HG03108 (cell line): ENCODE results near the gene PNPLA5.
"Not testable (repeated sequence)": the region's sequence is repeated elsewhere in the genome, so short reads cannot be mapped to it uniquely, and the experiment has no call there.

Source experiments
- ATAC-seq: cut with Tn5 transposase; IDR thresholded peaks from one replicate; pipeline ENCODE4 v1.9.1; 2021; ENCODE audit warnings: moderate library complexity; ENCODE audit not compliant: unreplicated experiment

Gene PNPLA5

DNA sequence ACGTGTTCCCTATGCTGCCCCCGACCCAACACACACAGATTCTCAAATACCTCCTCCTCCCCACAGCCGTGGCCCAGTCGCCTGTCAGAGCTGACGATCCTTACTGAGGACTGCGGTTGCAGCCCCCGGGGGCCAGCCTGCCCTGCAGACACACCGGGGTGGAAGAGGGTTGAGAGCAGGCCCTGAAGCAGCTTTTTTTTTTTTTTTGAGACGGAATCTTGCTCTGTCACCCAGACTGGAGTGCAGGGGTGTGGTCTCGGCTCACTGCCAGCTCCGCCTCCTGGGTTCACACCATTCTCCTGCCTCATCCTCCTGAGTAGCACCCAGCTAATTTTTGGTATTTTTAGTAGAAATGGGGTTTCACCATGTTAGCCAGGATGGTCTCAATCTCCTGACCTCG, 11.2 kb upstream of the PNPLA5 start:
- ATAC-seq: not testable (repeated sequence)

DNA sequence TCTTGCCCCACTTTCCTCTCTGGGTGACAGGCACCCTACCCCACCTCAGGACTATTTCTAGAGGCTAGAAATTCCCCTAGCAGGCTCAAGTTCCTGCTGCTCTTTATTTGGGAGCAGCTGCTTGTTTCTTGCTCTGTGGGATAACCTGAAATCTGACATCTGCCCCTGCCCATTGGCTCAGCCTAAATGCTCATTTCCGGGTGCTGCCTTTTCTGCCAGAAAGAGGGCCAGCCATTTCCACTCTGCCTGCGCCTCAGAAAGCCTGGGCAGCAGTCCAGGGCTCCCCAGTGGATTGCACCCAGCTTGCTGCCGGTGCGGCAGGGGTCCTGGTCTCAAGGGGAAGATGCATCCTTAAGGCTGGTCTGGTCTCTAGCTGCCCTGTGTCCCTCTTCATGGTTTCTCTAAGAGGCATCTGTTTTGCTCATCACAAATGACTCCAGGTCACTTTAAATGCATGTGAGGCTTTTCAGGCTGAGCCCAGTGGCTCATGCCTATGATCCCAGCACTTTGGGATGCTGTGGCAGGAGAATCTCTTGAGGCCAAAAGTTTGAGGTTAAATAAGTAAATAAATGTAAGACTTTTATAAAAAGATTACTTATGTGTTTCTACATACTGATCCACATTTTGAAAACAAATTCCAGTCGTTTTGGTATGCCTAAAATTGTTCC, 10.3 kb upstream of the PNPLA5 start:
- no peak for ATAC-seq

DNA sequence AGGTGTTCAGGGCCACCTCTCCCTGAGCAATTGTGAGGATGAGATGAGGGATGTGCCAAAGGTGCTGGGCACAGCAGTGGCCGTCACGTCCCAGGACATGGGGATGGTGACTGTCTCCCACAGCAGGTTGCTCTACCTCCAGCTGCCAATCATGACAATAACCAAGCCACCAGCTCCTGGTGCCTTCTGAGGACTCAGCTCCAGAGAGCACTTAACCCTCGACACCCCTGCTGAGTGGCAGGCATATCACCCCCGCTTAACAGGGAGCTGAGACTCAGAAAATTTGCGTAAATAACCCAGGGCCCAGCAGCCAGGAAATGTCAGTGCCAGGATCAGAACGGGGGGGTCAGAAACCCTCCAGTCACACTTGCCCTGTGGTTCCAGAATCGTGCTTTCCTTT, 8.4 kb upstream of the PNPLA5 start:
- ATAC-seq: no peak

DNA sequence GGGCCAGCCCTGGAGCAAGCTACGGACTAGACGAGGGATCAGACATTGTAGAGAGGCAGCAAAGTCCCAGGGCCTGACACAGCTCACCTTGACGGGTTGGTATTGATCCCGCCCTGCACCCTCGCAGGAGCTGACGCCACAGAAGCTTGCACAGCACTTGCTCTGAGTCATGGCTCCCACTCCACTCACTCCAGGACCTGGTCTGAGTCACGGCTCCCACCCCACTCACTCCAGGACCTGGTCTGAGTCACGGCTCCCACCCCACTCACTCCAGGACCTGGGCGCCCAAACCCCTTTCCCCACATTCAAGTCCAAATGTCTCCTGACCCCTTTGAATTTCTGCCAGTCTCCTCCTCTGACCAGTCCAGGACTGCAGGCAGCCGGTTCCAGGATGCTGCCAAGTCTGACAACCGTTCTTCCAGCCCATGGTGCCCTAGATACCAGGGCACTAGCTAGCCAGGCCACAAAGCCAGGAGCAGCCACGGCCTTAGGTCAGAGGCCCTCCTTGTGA, 6.0 kb upstream of the PNPLA5 start:
- ATAC-seq: no peak

DNA sequence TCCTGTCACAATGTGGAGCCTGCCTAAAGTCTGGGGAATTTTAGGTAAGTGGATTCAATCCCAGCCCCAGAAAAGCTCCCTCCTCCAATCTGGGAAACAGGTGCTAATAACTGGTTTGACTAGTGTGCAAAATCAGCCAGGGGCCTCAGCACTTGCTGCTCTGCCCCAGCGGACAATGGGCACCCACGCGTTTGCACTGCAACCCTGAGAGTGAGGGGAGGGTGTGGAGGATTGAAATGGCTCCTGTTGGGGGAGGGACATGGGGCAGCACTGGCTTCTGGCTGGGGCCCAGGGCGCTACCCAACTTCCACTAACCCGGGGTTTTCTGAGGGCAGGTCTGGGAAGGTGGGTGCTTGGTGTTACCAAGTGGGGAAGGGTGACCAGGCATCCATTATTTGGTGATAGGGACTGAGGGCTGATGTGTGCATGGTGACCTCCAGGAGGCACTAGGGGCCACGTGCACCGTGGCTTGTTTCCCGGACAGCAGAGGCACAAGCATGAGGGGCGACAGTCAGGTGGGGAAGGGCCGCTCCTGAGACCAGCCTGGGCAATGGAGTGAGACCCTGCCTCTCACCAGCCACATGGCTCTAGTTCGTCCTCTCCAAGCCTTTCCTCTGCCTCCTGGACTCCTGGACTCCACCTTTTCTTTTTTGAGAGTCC, 4.3 kb upstream of the PNPLA5 start:
- no peak for ATAC-seq

DNA sequence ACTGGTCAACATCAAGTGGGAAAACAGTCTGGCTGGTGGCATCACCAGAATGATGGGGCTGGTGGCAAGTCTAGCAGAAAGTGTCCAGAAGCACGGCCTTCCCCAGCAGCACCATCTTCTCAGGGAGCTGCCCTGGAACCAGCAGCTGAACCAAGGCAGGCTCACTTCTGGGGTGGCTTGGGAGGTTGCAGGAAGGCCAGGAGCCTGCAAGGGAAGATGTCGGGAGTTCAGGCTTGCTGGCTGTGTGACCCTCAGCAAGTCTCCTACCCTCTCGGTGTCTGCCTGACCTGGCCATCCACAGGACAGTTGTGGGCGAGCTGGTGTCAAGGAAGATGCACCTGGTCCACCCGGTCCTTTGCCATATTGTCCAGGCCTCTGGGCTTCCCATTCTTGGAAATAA, 2.3 kb upstream of the PNPLA5 start:
- ATAC-seq: no peak

DNA sequence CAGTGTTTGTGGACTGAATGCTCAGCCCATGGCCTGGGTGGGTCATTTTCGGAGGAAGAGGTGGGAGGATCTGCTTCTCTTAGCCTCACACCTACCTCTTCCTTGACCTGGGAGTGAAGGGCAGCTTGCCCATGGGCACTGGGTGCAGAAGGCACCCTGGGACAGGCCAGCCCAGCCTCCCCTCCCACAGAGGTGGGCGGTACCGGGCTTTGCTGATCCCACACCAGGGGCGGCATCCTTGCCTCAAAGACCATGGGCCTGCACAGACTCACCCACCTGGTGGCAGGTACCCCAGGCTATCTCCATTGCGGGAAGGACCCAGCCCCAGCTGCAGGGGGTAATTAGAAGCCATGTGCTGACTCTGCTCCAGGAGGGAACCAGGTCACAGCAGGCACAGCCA, 1.5 kb upstream of the PNPLA5 start:
- no peak for ATAC-seq

DNA sequence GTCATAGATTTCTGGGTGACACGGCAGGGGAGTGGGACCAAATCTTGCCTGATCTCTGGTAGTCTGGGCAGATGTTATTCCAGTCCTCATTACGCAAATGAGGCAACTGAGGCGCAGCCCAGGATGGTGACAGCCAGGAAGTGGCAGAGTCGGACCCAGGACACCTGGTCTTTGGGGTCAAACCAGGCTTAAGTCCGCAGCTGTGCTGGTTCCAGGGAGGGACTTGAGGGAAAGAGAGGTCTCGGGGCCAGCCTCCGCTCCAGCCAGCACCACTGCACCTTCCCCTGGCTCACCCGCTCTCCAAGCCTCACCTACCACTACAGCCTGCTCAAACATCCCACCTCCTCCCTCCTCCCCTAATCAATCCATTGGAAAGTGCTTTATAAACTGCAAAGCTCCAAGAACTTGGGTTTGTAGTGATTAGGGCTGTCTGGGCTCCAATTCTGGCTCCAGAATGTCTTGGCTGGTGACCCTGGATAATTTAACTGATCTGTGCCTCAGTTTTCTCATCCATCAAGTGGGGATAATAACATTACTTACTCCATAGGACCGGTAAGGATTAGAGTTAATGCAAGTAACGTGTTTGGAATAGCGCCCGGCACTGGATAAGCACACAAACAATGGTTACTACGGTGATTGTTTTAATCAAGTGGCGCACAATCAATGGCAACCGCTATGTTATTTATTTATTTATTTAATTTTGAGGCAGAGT, 526 bp upstream of the PNPLA5 start:
- ATAC-seq: no peak

DNA sequence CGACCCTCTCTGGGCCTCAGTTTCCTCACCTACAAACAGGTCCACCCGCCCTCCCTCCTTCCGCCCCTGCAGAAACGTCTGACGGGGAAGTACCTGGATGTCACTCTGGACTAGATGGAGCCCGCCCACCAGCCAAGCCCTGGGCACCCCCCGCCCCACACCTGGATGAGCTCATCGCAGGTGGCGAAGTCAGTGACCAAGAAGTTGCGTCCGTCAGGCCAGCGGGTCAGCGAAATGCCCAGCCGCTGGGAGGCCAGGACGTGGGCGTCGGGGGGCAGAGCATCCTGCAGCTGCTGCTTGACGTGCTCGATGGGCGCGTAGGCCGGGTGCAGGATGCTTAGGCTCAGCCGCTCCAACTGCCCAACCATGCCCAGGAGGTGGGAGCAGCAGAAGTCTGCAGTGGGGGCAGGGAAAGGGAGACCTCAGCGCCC, 897 bp downstream of the PNPLA5 start:
- ATAC-seq: no peak

DNA sequence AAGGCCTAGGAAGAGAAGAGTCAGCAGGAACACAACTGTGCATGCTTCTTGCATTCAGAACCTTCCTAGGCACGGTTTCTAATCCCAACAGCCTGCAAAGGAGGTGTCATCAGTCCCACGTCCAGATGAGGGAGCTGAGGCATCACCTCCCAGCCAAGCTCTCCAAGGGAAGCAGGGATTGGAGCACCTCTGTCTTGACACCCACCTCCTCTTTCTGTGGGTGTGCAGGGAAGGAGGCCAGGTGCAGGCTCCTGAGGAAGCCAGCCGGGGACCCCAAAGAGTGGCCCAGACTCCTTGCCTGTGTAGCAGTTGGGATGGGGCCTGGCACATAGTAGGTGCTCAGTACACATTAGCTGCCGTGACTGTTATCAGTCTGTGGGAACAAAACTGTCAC, 2.0 kb downstream of the PNPLA5 start:
- ATAC-seq: no peak

DNA sequence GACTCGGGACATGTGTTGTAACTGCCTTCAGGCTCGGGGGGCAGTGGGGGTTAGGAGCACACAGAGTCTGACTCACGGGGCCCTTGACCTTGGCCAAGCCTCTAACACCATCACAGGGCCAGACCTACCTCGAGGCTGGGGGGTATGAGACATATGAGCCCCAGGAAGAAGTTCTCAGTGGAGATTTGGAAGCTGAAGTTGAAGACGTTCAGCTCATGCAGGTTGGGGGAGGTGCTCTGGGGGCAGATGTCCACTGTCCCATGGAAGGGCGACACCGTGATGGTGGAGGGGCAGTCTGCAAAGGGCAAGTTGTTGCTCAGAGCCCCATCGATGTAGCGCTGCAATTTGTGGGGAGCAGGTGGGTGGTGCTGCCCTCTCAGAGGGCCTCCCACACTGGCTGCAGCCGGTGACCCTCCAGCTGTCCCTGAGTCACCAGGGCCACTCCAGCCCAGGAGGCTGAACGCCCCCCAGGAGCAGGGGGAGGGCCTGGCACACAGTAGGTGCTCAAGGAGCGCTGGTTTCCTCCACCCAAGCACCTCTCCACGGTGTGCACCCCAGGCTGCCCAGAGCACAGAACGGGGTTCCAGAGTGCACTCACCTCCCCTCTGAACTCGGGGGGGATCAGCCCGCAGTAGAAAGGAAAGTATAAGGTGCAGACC, 2.5 kb downstream of the PNPLA5 start:
- ATAC-seq: no peak

DNA sequence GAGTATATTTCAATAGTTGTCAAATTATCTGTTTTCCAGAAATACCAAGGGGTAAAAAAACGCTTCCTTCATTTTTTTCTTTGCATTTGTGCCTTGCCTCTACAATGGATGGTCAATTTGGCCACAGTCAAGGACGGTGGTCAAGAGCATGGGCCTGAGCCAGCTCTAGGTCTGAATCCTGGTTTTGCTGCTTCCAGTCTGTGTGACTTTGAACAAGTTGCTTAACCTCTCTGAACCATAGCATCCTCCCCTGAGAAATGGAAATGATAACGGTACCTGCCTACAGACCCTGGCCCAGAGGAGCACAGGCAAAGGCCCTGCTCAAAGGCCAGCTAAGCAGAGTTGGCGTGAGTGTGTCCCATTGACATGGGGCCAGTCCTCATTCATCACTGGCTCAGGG, 3.1 kb downstream of the PNPLA5 start:
- no peak for ATAC-seq

DNA sequence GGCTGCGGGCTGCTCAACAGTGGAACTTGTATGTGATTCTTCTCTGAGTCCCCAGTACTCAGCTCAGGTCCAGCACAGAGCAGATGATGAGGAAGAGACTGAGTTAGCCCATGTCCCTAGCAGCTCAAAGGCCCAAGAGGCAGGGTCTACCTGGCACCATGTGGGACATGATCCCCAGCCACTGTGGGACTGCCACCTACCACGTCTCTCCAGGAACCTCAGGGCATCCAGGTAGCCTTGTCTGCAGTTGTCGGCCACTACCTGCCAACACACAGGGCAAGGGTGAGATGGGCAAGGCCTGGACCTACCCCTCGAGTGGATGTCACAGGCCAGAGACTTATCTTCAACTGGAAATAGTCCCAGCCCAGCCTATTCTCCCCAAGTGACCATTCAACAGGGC, 4.4 kb downstream of the PNPLA5 start:
- ATAC-seq: no peak

DNA sequence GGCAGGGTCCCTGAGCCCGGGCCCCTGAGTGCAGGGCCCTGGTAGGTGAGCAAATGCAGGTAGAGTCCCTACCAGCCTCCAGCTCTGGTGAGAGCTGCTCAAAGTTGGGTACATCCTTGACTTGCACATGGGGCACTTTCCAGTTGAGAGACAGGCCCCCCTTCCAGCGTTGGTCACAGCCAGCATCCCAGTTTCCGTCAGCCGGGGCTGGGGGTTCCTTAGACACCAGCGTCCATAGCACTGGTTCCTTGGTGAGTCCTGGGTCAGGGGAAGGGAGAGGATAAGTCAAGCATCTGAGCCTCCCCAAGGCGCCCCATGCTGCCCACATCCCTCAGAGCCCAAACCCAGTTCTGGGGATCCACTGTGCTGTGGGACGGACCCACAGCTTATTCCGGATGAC, 5.6 kb downstream of the PNPLA5 start:
- no peak for ATAC-seq

DNA sequence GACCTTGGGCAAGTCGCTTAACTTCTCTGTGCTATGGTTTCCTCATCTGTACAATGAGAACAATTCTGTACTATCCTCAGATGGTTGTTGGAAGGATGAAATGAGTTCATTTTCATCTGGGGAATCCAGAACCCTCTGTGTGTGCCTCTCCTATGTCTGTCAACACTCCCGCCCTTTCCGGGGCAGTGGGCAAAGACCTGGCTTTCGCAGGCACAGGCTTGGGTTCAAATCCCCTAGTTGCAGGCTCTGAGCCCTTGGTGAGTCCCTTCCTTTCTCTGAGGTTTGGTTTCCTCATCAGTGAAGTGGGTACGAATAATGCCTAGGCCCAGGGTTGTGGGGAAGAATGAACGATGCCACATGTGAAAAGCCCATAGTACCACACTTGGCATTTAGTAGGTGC, 6.0 kb downstream of the PNPLA5 start:
- ATAC-seq: no peak

DNA sequence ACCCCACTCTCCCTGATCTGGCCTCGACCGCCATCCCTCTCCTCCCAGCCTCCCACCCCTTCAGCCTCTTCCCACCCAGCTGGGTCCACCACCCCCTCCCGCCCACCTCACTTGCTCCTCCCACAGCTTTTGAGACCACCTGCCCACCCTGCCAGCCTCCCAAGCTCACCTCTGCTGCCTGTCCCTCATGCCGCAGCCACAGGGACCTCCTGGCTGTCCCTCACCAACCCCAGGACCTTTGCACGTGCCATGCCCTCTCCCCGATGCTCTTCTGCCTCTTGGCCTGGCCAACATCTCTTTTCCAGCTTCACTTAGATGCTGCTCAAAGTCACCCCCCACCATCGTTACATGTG, 6.5 kb downstream of the PNPLA5 start:
- no peak for ATAC-seq

DNA sequence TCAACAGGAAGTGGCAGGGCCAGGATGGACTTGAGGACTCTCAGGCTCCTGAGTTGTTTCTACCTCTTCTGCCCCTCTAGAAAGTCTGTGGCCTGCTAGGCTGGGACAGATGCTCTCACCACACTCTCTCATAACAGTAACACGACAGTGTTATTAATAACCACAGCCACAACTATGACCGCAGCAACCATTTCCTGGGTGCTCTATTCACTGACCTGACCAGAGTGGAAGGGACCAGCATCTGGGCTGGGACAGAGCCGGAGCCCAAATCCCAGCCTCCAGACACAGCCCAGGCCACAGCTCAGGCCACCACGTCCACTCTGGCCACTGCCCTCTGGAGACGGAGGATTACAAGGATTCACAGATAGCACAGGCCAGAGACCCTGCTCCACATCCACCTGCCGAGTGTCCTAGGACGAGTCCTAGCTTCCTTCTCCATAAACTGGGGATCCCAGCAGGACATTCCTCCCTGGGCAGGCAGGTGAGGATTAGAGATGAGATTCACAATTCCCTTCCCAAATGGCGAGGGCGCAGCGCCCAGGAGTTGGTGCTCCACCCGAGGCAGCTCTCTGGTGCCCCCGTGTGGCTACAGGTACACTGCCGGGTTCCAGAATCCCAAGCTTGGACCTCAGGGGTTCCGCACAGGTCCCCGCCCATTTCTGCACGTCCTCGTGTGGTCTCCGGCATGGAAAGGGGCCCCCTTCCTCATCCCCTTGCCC, 7.1 kb downstream of the PNPLA5 start:
- peak; percentile 76 for ATAC-seq

DNA sequence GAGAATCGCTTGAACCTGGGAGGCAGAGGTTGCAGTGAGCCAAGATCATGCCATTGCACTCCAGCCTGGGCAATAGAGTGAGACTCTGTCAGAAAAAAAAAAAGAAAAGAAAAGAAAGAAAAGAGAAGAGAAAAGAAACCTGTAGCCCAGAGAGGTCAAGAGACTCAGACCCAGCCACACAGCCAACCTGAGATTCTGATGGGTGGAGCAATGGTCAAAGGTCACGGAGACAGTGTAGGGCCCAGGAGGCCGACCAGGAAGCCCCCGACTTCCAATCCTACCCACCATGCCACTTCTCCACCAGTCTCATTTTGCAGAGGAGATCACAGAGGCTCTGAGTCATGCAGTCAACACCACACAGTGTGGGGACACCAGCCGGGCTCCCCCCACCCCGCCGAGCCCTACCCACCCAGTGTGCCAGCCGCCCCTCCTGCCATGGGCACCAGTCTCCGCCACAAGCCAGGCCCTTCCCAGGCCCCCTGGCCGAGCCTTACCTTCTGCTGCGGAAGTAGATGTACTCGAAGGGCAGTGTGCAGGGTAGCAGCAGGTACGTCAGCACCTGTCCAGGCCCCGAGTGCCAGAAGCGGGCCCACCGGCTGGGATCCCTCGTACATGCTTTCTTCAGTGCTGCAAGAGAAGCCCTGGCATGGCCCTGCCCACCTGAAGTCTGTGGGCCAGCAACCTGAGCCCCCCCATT, 7.9 kb downstream of the PNPLA5 start:
- ATAC-seq: no peak

DNA sequence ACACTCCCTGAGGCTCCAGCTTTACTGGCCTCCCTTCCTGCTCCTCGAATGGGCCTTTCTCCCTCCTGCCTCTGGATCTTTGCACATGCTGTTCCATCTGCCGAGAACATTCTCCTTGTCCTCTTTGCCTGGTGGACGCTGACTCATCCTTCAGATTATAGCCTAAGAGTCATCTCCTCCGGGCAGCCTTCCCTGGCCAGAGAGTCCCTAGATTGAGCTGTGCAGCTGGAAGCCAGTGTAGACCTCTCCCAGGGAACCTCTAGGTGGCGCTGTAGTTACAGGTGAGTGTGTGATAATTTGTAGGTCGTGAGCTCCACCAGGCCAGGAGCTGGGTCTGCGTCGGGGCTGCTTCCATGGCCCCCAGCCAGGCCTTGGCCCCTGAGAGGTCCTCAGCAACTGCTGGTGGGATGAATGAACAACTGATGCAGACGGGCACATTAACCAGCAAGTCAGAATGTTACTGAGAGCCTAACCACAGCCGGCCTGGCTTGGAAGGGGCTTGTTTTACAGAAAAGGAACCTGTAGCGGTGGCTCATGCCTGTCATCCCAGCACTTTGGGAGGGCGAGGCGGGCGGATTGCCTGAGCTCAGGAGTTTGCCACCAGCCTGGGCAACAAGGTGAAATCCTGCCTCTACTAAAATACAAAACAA, 8.7 kb downstream of the PNPLA5 start:
- ATAC-seq: no peak
